HEK293 (cell line): ENCODE data around the gene AR.

ENCODE experiments used
- CTCF ChIA-PET: fragments of 350-600 bp; formaldehyde crosslinking; extraction: SDS; loops from one replicate; lab custom pipeline; 2021; ENCODE audit warnings: antibody characterized with exemption; lab: Yijun Ruan, JAX
- POLR2A ChIA-PET: fragments of 300-600 bp; formaldehyde crosslinking; extraction: SDS; loops from one replicate; lab custom pipeline; 2020; ENCODE audit warnings: antibody characterized with exemption, inconsistent platforms; lab: Yijun Ruan, JAX
- H3K27ac ChIP-seq: fragments of 200-500 bp; sonication (Bioruptor generic); 2 replicates; pipeline ENCODE4 v1.5.1; 2014; ENCODE audit warnings: low read depth, low read length, control low read depth, inconsistent platforms; ENCODE audit errors: extremely low read depth
- H3K36me3 ChIP-seq, 2 experiments: fragments of 200-500 bp in 1 of 2; sonication (Bioruptor generic) in 1 of 2; 1 replicate in 1 of 2; 2 replicates in 1 of 2; pipeline ENCODE4 v1.5.1; 2014 to 2017; ENCODE audit warnings: inconsistent platforms in 2 of 2, low read length in 2 of 2; ENCODE audit not compliant: control insufficient read depth in 2 of 2, insufficient read depth in 1 of 2
- H3K4me1 ChIP-seq: fragments of 200-500 bp; sonication (Bioruptor generic); 2 replicates; pipeline ENCODE4 v1.5.1; 2014; ENCODE audit warnings: mild to moderate bottlenecking, low read length, inconsistent platforms; ENCODE audit not compliant: control insufficient read depth, insufficient read depth
- H3K4me3 ChIP-seq: 2 replicates; pipeline ENCODE4 v1.5.1; 2011; ENCODE audit warnings: low read depth, mild to moderate bottlenecking, control low read depth, low read length, moderate library complexity
- H3K9me3 ChIP-seq: fragments of 200-500 bp; sonication (Bioruptor generic); 2 replicates; pipeline ENCODE4 v1.5.1; 2014; ENCODE audit warnings: low read depth, low read length, inconsistent platforms; ENCODE audit not compliant: control insufficient read depth, insufficient read depth
- KLF10 ChIP-seq: fragments of 450-650 bp; IDR thresholded peaks from 2 replicates; pipeline ENCODE4 v1.5.1; 2018; ENCODE audit warnings: missing biosample characterization, mild to moderate bottlenecking, missing genetic modification characterization
- ZNF366 ChIP-seq: fragments of 450-650 bp; formaldehyde crosslinking; conservative IDR thresholded peaks from 2 replicates; pipeline ENCODE4 v1.5.1; 2016; ENCODE audit warnings: missing biosample characterization, missing genetic modification characterization
- ZNF558 ChIP-seq: fragments of 450-650 bp; formaldehyde crosslinking; IDR thresholded peaks from 2 replicates; pipeline ENCODE4 v1.5.1; 2016; ENCODE audit warnings: missing biosample characterization, missing genetic modification characterization
- ZNF560 ChIP-seq: fragments of 450-650 bp; formaldehyde crosslinking; IDR thresholded peaks from 2 replicates; pipeline ENCODE4 v1.5.1; 2017; ENCODE audit warnings: missing biosample characterization, missing genetic modification characterization, borderline replicate concordance
- ZNF623 ChIP-seq: fragments of 450-650 bp; formaldehyde crosslinking; IDR thresholded peaks from 2 replicates; pipeline ENCODE4 v1.5.1; 2016; ENCODE audit warnings: missing biosample characterization, missing genetic modification characterization
- ZNF670 ChIP-seq: fragments of 450-650 bp; formaldehyde crosslinking; IDR thresholded peaks from 2 replicates; pipeline ENCODE4 v1.5.1; 2016; ENCODE audit warnings: missing biosample characterization, missing genetic modification characterization, low read depth
- ZNF701 ChIP-seq: fragments of 450-650 bp; formaldehyde crosslinking; IDR thresholded peaks from 2 replicates; pipeline ENCODE4 v1.5.1; 2016; ENCODE audit warnings: missing biosample characterization, missing genetic modification characterization
- ZNF747 ChIP-seq: fragments of 450-650 bp; formaldehyde crosslinking; IDR thresholded peaks from 2 replicates; pipeline ENCODE4 v1.5.1; 2016; ENCODE audit warnings: missing biosample characterization, missing genetic modification characterization
- ZNF837 ChIP-seq: fragments of 450-650 bp; formaldehyde crosslinking; IDR thresholded peaks from 2 replicates; pipeline ENCODE4 v1.5.1; 2016; ENCODE audit warnings: missing biosample characterization, missing genetic modification characterization
- TF ChIP-seq, protein P1 (sequence below): fragments of 450-650 bp; IDR thresholded peaks from 2 replicates; pipeline ENCODE4 v1.5.1; 2018; ENCODE audit warnings: missing biosample characterization, missing genetic modification characterization
- TF ChIP-seq, protein P2 (sequence below): fragments of 450-650 bp; formaldehyde crosslinking; IDR thresholded peaks from 2 replicates; pipeline ENCODE4 v1.5.1; 2016; ENCODE audit warnings: missing biosample characterization, missing genetic modification characterization
- TF ChIP-seq, protein P3 (sequence below): fragments of 450-650 bp; formaldehyde crosslinking; IDR thresholded peaks from 2 replicates; pipeline ENCODE4 v1.5.1; 2016; ENCODE audit warnings: missing biosample characterization, missing genetic modification characterization, borderline replicate concordance
- TF ChIP-seq, protein P4 (sequence below): fragments of 450-650 bp; formaldehyde crosslinking; IDR thresholded peaks from 2 replicates; pipeline ENCODE4 v1.5.1; 2016; ENCODE audit warnings: missing biosample characterization, missing genetic modification characterization
- TF ChIP-seq, protein P5 (sequence below): fragments of 450-650 bp; formaldehyde crosslinking; IDR thresholded peaks from 2 replicates; pipeline ENCODE4 v1.5.1; 2016; ENCODE audit warnings: missing biosample characterization, missing genetic modification characterization
- TF ChIP-seq, protein P6 (sequence below): fragments of 450-650 bp; formaldehyde crosslinking; IDR thresholded peaks from 2 replicates; pipeline ENCODE4 v1.5.1; 2016; ENCODE audit warnings: missing biosample characterization, missing genetic modification characterization
- TF ChIP-seq, protein P7 (sequence below): fragments of 450-650 bp; formaldehyde crosslinking; IDR thresholded peaks from 2 replicates; pipeline ENCODE4 v1.5.1; 2016; ENCODE audit warnings: missing biosample characterization, missing genetic modification characterization

Gene AR

DNA sequence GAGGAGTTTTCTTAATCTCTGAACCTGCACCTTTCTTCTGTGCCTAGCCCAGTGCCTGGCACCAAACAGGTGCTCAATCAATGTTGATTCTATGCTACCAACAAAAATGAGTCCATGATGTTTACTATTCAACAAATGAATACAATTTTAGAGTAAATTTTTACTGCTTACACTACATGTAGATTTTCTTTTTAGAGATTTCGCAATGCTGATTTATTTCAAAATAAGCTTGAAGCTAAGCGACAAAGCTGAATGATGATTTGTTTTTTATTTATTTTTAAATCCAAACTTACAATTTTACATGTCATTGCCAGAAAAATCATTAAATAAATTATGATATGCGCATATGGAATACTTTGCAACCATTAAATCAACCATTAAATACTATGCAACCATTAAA is 55.7 kb downstream of the AR start:
- H3K4me1 ChIP-seq: no peaks in the 10 kb centered on the region
- ChIA-PET CTCF (interaction anchor here (0.8 kb wide), 1 partner anchor 17 kb away, joined by 3 read pairs; no protein-coding TSS in a partner anchor), POLR2A (no interaction called here)
- no peaks in the 10 kb centered on the region; a peak in 1 of 3 replicates for H3K36me3 ChIP-seq
- no peaks in the 10 kb centered on the region for H3K9me3 ChIP-seq
- TF ChIP-seq, protein P1, sequence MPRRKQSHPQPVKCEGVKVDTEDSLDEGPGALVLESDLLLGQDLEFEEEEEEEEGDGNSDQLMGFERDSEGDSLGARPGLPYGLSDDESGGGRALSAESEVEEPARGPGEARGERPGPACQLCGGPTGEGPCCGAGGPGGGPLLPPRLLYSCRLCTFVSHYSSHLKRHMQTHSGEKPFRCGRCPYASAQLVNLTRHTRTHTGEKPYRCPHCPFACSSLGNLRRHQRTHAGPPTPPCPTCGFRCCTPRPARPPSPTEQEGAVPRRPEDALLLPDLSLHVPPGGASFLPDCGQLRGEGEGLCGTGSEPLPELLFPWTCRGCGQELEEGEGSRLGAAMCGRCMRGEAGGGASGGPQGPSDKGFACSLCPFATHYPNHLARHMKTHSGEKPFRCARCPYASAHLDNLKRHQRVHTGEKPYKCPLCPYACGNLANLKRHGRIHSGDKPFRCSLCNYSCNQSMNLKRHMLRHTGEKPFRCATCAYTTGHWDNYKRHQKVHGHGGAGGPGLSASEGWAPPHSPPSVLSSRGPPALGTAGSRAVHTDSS: no peak
- TF ChIP-seq ZNF837 (no peak), ZNF366 (tag by site-specific recombination) (no peak), ZNF670 (no peak), ZNF747 (tag by site-specific recombination) (no peak), KLF10 (no peak), ZNF623 (tag by site-specific recombination) (no peak), ZNF558 (tag by site-specific recombination) (no peak)
- TF ChIP-seq, protein P2, sequence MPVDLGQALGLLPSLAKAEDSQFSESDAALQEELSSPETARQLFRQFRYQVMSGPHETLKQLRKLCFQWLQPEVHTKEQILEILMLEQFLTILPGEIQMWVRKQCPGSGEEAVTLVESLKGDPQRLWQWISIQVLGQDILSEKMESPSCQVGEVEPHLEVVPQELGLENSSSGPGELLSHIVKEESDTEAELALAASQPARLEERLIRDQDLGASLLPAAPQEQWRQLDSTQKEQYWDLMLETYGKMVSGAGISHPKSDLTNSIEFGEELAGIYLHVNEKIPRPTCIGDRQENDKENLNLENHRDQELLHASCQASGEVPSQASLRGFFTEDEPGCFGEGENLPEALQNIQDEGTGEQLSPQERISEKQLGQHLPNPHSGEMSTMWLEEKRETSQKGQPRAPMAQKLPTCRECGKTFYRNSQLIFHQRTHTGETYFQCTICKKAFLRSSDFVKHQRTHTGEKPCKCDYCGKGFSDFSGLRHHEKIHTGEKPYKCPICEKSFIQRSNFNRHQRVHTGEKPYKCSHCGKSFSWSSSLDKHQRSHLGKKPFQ (tag by site-specific recombination): no peak
- TF ChIP-seq, protein P3, sequence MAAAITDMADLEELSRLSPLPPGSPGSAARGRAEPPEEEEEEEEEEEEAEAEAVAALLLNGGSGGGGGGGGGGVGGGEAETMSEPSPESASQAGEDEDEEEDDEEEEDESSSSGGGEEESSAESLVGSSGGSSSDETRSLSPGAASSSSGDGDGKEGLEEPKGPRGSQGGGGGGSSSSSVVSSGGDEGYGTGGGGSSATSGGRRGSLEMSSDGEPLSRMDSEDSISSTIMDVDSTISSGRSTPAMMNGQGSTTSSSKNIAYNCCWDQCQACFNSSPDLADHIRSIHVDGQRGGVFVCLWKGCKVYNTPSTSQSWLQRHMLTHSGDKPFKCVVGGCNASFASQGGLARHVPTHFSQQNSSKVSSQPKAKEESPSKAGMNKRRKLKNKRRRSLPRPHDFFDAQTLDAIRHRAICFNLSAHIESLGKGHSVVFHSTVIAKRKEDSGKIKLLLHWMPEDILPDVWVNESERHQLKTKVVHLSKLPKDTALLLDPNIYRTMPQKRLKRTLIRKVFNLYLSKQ (tag by site-specific recombination): no peak
- TF ChIP-seq, protein P4, sequence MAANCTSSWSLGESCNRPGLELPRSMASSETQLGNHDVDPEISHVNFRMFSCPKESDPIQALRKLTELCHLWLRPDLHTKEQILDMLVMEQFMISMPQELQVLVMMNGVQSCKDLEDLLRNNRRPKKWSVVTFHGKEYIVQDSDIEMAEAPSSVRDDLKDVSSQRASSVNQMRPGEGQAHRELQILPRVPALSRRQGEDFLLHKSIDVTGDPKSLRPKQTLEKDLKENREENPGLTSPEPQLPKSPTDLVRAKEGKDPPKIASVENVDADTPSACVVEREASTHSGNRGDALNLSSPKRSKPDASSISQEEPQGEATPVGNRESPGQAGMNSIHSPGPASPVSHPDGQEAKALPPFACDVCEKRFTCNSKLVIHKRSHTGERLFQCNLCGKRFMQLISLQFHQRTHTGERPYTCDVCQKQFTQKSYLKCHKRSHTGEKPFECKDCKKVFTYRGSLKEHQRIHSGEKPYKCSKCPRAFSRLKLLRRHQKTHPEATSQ (tag by site-specific recombination): no peak
- no peak overlapping the region for H3K27ac ChIP-seq
- no peak overlapping the region for H3K4me3 ChIP-seq

DNA sequence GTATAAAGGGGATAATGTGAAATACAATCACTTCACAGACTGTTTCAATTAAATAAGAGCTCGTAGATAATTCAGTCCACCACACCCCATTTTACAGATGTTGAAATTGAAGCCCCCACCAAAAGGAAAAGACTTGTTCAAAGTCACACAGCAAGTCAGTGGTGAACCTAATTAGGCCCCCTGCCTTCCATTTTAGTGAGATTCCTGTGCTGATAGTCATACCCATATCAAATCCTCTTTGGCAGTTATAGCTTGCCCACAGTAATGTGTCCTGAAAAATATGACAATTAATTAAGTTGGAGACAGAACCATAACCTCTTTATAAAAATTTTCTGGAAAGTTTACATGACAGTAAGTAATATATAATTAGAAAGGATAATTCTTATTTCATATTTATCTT is 58.0 kb downstream of the AR start:
- no peaks in the 10 kb centered on the region for H3K36me3 ChIP-seq
- TF ChIP-seq, protein P5, sequence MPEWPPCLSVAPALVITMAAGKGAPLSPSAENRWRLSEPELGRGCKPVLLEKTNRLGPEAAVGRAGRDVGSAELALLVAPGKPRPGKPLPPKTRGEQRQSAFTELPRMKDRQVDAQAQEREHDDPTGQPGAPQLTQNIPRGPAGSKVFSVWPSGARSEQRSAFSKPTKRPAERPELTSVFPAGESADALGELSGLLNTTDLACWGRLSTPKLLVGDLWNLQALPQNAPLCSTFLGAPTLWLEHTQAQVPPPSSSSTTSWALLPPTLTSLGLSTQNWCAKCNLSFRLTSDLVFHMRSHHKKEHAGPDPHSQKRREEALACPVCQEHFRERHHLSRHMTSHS: no peak
- TF ChIP-seq, protein P6, sequence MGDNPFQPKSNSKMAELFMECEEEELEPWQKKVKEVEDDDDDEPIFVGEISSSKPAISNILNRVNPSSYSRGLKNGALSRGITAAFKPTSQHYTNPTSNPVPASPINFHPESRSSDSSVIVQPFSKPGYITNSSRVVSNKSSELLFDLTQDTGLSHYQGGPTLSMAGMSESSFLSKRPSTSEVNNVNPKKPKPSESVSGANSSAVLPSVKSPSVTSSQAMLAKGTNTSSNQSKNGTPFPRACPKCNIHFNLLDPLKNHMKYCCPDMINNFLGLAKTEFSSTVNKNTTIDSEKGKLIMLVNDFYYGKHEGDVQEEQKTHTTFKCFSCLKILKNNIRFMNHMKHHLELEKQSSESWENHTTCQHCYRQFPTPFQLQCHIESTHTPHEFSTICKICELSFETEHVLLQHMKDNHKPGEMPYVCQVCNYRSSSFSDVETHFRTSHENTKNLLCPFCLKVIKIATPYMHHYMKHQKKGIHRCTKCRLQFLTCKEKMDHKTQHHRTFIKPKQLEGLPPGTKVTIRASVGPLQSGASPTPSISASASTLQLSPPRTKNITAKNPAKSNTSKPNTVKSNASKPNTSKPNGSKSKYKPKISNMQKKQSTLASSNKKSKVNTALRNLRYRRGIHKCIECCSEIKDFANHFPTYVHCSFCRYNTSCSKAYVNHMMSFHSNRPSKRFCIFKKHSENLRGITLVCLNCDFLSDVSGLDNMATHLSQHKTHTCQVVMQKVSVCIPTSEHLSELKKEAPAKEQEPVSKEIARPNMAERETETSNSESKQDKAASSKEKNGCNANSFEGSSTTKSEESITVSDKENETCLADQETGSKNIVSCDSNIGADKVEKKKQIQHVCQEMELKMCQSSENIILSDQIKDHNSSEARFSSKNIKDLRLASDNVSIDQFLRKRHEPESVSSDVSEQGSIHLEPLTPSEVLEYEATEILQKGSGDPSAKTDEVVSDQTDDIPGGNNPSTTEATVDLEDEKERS (tag by site-specific recombination): no peak
- TF ChIP-seq, protein P7, sequence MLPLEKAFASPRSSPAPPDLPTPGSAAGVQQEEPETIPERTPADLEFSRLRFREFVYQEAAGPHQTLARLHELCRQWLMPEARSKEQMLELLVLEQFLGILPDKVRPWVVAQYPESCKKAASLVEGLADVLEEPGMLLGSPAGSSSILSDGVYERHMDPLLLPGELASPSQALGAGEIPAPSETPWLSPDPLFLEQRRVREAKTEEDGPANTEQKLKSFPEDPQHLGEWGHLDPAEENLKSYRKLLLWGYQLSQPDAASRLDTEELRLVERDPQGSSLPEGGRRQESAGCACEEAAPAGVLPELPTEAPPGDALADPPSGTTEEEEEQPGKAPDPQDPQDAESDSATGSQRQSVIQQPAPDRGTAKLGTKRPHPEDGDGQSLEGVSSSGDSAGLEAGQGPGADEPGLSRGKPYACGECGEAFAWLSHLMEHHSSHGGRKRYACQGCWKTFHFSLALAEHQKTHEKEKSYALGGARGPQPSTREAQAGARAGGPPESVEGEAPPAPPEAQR (tag by site-specific recombination): no peak
- TF ChIP-seq ZNF701: no peak
- no peak for TF ChIP-seq ZNF560 (tag by site-specific recombination)
- POLR2A ChIA-PET: no interaction called here
- CTCF ChIA-PET: no interaction called here
- H3K9me3 ChIP-seq: no peaks in the 10 kb centered on the region
- no peak overlapping the region for H3K4me3 ChIP-seq
- H3K27ac ChIP-seq: no peak overlapping the region
- no peaks in the 10 kb centered on the region for H3K4me1 ChIP-seq
